T-cell (primary cell): ENCODE measurements around the gene ODF2L. TPM values are rescaled to one million over a fixed set of nuclear protein-coding genes. Genes with fewer than 3 reads are reported as not detected.

Experiments
- ATAC-seq, 4 experiments: fragments of 200-7000 bp in 3 of 4; fragments of 150-1000 bp in 1 of 4; cut with Tn5 transposase; replicated peaks in 1 of 4; 1 replicate in 3 of 4; 2 replicates in 1 of 4; pipeline ENCODE4 v1.10.0; 2021; ENCODE audit warnings: moderate library complexity in 3 of 4, mild to moderate bottlenecking in 2 of 4, moderate number of reproducible peaks in 1 of 4
- CTCF ChIA-PET, 2 donors: fragments of 300-600 bp; sonication (Branson Sonifier 250); formaldehyde crosslinking; loops; one replicate each; lab custom pipeline; 2022; ENCODE audit warnings: antibody characterized with exemption in 2 of 2; lab: Charles Lee
- POLR2A ChIA-PET, 2 donors: fragments of 300-600 bp; sonication (Branson Sonifier 250); formaldehyde crosslinking; loops; one replicate each; lab custom pipeline; 2022; ENCODE audit warnings: antibody characterized with exemption in 2 of 2; lab: Charles Lee
- DNase-seq, 35 experiments: peaks; one replicate each; pipeline versions ENCODE4 v3.0.0 to v3.0.0-alpha.2; 2013 to 2023
- H3K27ac ChIP-seq: one replicate; pipeline ENCODE4 v1.5.1; 2013; ENCODE audit warnings: low read length
- H3K27me3 ChIP-seq, 2 experiments: replicated peaks in 1 of 2; 1 replicate in 1 of 2; 2 replicates in 1 of 2; pipeline versions ENCODE4 v1.6.1 to v1.7.0; 2013; ENCODE audit warnings: low read length in 1 of 2, mixed read lengths in 1 of 2; ENCODE audit not compliant: control insufficient read depth in 2 of 2, insufficient read depth in 2 of 2; ENCODE audit errors: extremely low read depth in 1 of 2
- H3K36me3 ChIP-seq, 2 donors: 1 replicate in 1 of 2; 2 replicates in 1 of 2; pipeline versions ENCODE4 v1.6.1 to v1.7.0; 2013; ENCODE audit warnings: low read length in 1 of 2; ENCODE audit not compliant: control insufficient read depth in 2 of 2, insufficient read depth in 1 of 2; ENCODE audit errors: extremely low read depth in 1 of 2
- H3K4me1 ChIP-seq, 2 experiments: 1 replicate in 1 of 2; 2 replicates in 1 of 2; pipeline versions ENCODE4 v1.6.1 to v1.7.0; 2013; ENCODE audit warnings: low read length in 2 of 2, mixed read lengths in 1 of 2; ENCODE audit not compliant: insufficient read depth in 2 of 2, control insufficient read depth in 1 of 2; ENCODE audit errors: extremely low read depth in 1 of 2
- H3K4me3 ChIP-seq, 2 donors: 1 replicate in 1 of 2; 2 replicates in 1 of 2; pipeline versions ENCODE4 v1.5.1 to v1.7.0; 2013; ENCODE audit warnings: mild to moderate bottlenecking in 2 of 2, low read length in 1 of 2, moderate library complexity in 1 of 2; ENCODE audit not compliant: control insufficient read depth in 1 of 2; ENCODE audit errors: extremely low read depth in 1 of 2
- H3K9me3 ChIP-seq: 2 replicates; pipeline ENCODE4 v1.7.0; 2013
- H3K27ac Mint-ChIP-seq, 2 donors: one replicate each; pipeline ENCODE4 v1.8.0; 2020 to 2021; ENCODE audit warnings: mild to moderate bottlenecking in 2 of 2, mixed read lengths in 2 of 2
- H3K27me3 Mint-ChIP-seq, 2 donors: one replicate each; pipeline ENCODE4 v1.8.0; 2021 to 2022; ENCODE audit warnings: mixed read lengths in 2 of 2
- H3K36me3 Mint-ChIP-seq: one replicate; pipeline ENCODE4 v1.8.0; 2021; ENCODE audit warnings: mixed read lengths
- H3K4me1 Mint-ChIP-seq, 3 donors: one replicate each; pipeline ENCODE4 v1.8.0; 2020 to 2022; ENCODE audit warnings: mixed read lengths in 3 of 3, mild to moderate bottlenecking in 1 of 3
- H3K4me3 Mint-ChIP-seq, 3 donors: one replicate each; pipeline ENCODE4 v1.8.0; 2020 to 2022; ENCODE audit warnings: mild to moderate bottlenecking in 3 of 3, mixed read lengths in 3 of 3, moderate library complexity in 3 of 3
- H3K9me3 Mint-ChIP-seq, 3 donors: one replicate each; pipeline ENCODE4 v1.8.0; 2020 to 2022; ENCODE audit warnings: mixed read lengths in 3 of 3
- WGBS: methylation state at CpG from one replicate; pipeline ENCODE4 v1.1.5; 2013; ENCODE audit warnings: missing lambda C conversion rate; ENCODE audit not compliant: insufficient coverage; 5-methylcytosine and 5-hydroxymethylcytosine counted together
- total RNA-seq, 35 experiments: library from RNA in 6 of 35; stranded (reverse) in 6 of 35; fragments of 120-200 nt in 1 of 35; gene quantifications; one replicate each; pipeline versions ENCODE4 v1.2.1 to v1.2.4 and lab custom pipeline; 2013 to 2026

Gene ODF2L
- total RNA-seq, 5 donors from 2014 or later (not counting 1 experiment from before 2014, with no cell fraction given) = 52.5 to 83.9 (median 67.9) TPM

DNA sequence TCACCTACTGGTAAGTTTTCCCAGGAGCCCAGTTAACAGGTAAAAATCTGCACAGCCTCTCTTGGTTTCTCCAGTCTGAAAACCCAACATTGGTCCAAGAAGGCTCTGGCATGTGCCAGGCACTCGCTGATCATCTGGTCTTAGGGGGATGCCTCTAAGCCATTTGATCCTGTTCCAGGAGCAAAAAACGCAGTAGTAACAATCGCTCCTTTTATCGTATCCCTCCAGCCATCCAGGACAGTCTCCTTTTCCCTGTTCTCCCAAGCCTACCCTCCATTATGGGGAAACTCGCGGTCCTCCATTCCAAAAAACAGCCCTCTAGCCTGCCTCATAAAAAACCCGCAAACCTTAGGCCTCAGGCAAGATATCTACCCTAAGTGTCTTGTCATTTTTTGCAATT, 56.2 kb downstream of the ODF2L start:
- Mint-ChIP-seq H3K27me3 (no peaks in the 10 kb centered on the region), H3K27ac (no peak overlapping the region), H3K36me3 (no peaks in the 10 kb centered on the region), H3K4me1 (no peaks in the 10 kb centered on the region), H3K4me3 (no peak overlapping the region), H3K9me3 (peaks cover 2 to 8% (median 5%) of the 10 kb centered on the region in 3 donors)
- Histone ChIP-seq H3K4me1 (no peaks in the 10 kb centered on the region), H3K27me3 (no peaks in the 10 kb centered on the region), H3K36me3 (no peaks in the 10 kb centered on the region), H3K4me3 (no peak overlapping the region), H3K27ac (no peak overlapping the region), H3K9me3 (no peaks in the 10 kb centered on the region)
- CTCF ChIA-PET = no interaction called here
- WGBS = 94% methylated on average over 6 of the region's 7 CpGs
- ATAC-seq (no peak), DNase-seq (no peak)
- POLR2A ChIA-PET = no interaction called here

GRCh38 chr1:86339014-86339812, 56.9 kb downstream of the ODF2L start:
- Histone ChIP-seq H3K4me1 (no peaks in the 10 kb centered on the region), H3K9me3 (no peaks in the 10 kb centered on the region), H3K4me3 (no peak overlapping the region), H3K27me3 (no peaks in the 10 kb centered on the region), H3K27ac (no peak overlapping the region), H3K36me3 (no peaks in the 10 kb centered on the region)
- CTCF ChIA-PET = no interaction called here
- ATAC-seq = no peak
- 68% methylated on average over 7 of the region's 7 CpGs for WGBS
- H3K4me1 Mint-ChIP-seq = no peaks in the 10 kb centered on the region
- H3K27me3 Mint-ChIP-seq = no peaks in the 10 kb centered on the region
- H3K9me3 Mint-ChIP-seq = peaks cover 0 to 9% (median 0%) of the 10 kb centered on the region in 3 donors
- POLR2A ChIA-PET = no interaction called here
- no peaks in the 10 kb centered on the region for H3K36me3 Mint-ChIP-seq
- H3K27ac Mint-ChIP-seq = no peak overlapping the region
- H3K4me3 Mint-ChIP-seq = no peak overlapping the region
- DNase-seq = peak in 1 of 35 experiments; percentile 2

DNA sequence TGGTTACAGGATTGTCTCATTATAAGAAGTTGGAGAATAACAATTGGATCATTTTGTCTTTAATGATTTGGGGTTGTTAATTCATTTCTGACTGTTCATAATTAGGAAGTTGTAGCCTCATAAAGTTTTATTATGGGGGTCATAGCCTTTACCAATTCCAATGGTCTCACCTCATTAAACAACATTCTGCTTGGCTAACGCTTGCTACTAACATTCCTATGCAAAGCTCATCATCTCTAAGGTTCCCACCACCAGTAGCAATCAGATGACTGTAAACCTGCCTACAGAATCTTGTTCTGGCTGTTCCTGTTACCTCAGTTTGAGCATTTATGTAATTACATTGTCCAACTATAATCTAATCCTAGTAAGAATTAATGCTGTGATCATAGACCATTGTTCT, 60.2 kb downstream of the ODF2L start:
- WGBS = 80% methylated on average over 1 of the region's 1 CpG
- H3K27ac ChIP-seq = no peak overlapping the region
- POLR2A ChIA-PET = no interaction called here
- ATAC-seq = no peak
- H3K27me3 ChIP-seq = no peaks in the 10 kb centered on the region
- H3K36me3 ChIP-seq = no peaks in the 10 kb centered on the region
- Mint-ChIP-seq H3K4me3 (no peak overlapping the region), H3K36me3 (no peaks in the 10 kb centered on the region), H3K9me3 (peaks cover 0 to 6% (median 0%) of the 10 kb centered on the region in 3 donors), H3K4me1 (no peaks in the 10 kb centered on the region), H3K27me3 (peaks cover 3 to 5% of the 10 kb centered on the region in 2 donors), H3K27ac (no peak overlapping the region)
- H3K4me3 ChIP-seq = no peak overlapping the region
- H3K4me1 ChIP-seq = no peaks in the 10 kb centered on the region
- CTCF ChIA-PET = no interaction called here
- no peaks in the 10 kb centered on the region for H3K9me3 ChIP-seq
- DNase-seq = no peak

GRCh38 chr1:86325264-86325663, 70.9 kb downstream of the ODF2L start:
- Mint-ChIP-seq H3K4me3 (no peak overlapping the region), H3K9me3 (no peaks in the 10 kb centered on the region), H3K36me3 (peaks cover 3% of the 10 kb centered on the region), H3K27ac (no peak overlapping the region), H3K4me1 (no peaks in the 10 kb centered on the region), H3K27me3 (peaks cover 4 to 7% of the 10 kb centered on the region in 2 donors)
- DNase-seq (no peak), ATAC-seq (no peak)
- ChIA-PET CTCF (interaction anchor here in 1 of 2 donors (1.2 kb wide), 1 partner anchor 16 kb away, joined by 4 read pairs; no protein-coding TSS in a partner anchor), POLR2A (no interaction called here)
- H3K36me3 ChIP-seq = no peaks in the 10 kb centered on the region
- H3K4me1 ChIP-seq = no peaks in the 10 kb centered on the region
- no peak overlapping the region for H3K27ac ChIP-seq
- no peak overlapping the region for H3K4me3 ChIP-seq
- no peaks in the 10 kb centered on the region for H3K27me3 ChIP-seq
- no peaks in the 10 kb centered on the region for H3K9me3 ChIP-seq

GRCh38 chr1:86324130-86324822, 71.8 kb downstream of the ODF2L start:
- WGBS = 79% methylated on average over 4 of the region's 4 CpGs
- no peak overlapping the region for H3K27ac Mint-ChIP-seq
- H3K9me3 ChIP-seq = no peaks in the 10 kb centered on the region
- no peak overlapping the region for H3K4me3 ChIP-seq
- ATAC-seq (no peak), DNase-seq (no peak)
- H3K4me1 Mint-ChIP-seq = no peaks in the 10 kb centered on the region
- no peaks in the 10 kb centered on the region for H3K9me3 Mint-ChIP-seq
- H3K36me3 ChIP-seq = no peaks in the 10 kb centered on the region
- no peaks in the 10 kb centered on the region for H3K27me3 ChIP-seq
- no peak overlapping the region for H3K4me3 Mint-ChIP-seq
- no peak overlapping the region for H3K27ac ChIP-seq
- peaks cover 3% of the 10 kb centered on the region for H3K36me3 Mint-ChIP-seq
- no peaks in the 10 kb centered on the region for H3K4me1 ChIP-seq
- POLR2A ChIA-PET = no interaction called here
- CTCF ChIA-PET = no interaction called here
- peaks cover 4 to 5% of the 10 kb centered on the region in 2 donors for H3K27me3 Mint-ChIP-seq

GRCh38 chr1:86322241-86322640, 73.9 kb downstream of the ODF2L start:
- no peak overlapping the region for H3K27ac Mint-ChIP-seq
- H3K36me3 ChIP-seq = no peaks in the 10 kb centered on the region
- peaks cover under 1 to 1% of the 10 kb centered on the region in 2 donors for H3K27me3 Mint-ChIP-seq
- no peak overlapping the region for H3K4me3 Mint-ChIP-seq
- WGBS = 57% methylated on average over 1 of the region's 3 CpGs
- H3K9me3 ChIP-seq = no peaks in the 10 kb centered on the region
- no peak overlapping the region for H3K4me3 ChIP-seq
- H3K9me3 Mint-ChIP-seq = no peaks in the 10 kb centered on the region
- H3K4me1 Mint-ChIP-seq = no peaks in the 10 kb centered on the region
- no peaks in the 10 kb centered on the region for H3K27me3 ChIP-seq
- ATAC-seq = no peak
- DNase-seq = no peak
- no peaks in the 10 kb centered on the region for H3K4me1 ChIP-seq
- CTCF ChIA-PET = no interaction called here
- H3K36me3 Mint-ChIP-seq = peaks cover under 1% of the 10 kb centered on the region
- POLR2A ChIA-PET = no interaction called here
- H3K27ac ChIP-seq = no peak overlapping the region
